Endodermal cell (in vitro differentiated cells): ENCODE results near the gene RASSF7. TPM values are rescaled to one million over a fixed set of nuclear protein-coding genes. Genes with fewer than 3 reads are reported as not detected.

Experiments
- DNase-seq: peaks from one replicate; pipeline ENCODE4 v3.0.0-alpha.2; 2017
- H3K27ac ChIP-seq: 2 replicates; pipeline ENCODE4 v1.5.1; 2013; ENCODE audit warnings: mild to moderate bottlenecking, low read depth, low read length, moderate library complexity
- H3K27me3 ChIP-seq: 2 replicates; pipeline ENCODE4 v1.6.1; 2013; ENCODE audit warnings: mild to moderate bottlenecking, low read length, moderate library complexity; ENCODE audit not compliant: insufficient read depth, control insufficient read depth, poor library complexity, severe bottlenecking
- H3K36me3 ChIP-seq: 2 replicates; pipeline ENCODE4 v1.7.0; 2013; ENCODE audit warnings: mild to moderate bottlenecking, low read length, moderate library complexity; ENCODE audit not compliant: control insufficient read depth, insufficient read depth
- H3K4me1 ChIP-seq: one replicate; pipeline ENCODE4 v1.7.0; 2013; ENCODE audit warnings: low read length; ENCODE audit not compliant: control insufficient read depth, insufficient read depth
- H3K4me3 ChIP-seq: 2 replicates; pipeline ENCODE4 v1.5.1; 2013; ENCODE audit warnings: mild to moderate bottlenecking, low read length, moderate library complexity
- H3K9ac ChIP-seq: 2 replicates; pipeline ENCODE4 v1.6.1; 2013; ENCODE audit warnings: mild to moderate bottlenecking, low read length, moderate library complexity; ENCODE audit not compliant: poor library complexity, severe bottlenecking; ENCODE audit errors: extremely low read depth
- H3K9me3 ChIP-seq: 2 replicates; pipeline ENCODE4 v1.6.1; 2013; ENCODE audit warnings: mild to moderate bottlenecking, low read length, moderate library complexity; ENCODE audit not compliant: control insufficient read depth
- H3K27ac Mint-ChIP-seq: 2 replicates; pipeline ENCODE4 v1.8.0; 2020; ENCODE audit warnings: mixed read lengths
- H3K27me3 Mint-ChIP-seq: 2 replicates; pipeline ENCODE4 v1.8.0; 2021; ENCODE audit warnings: mild to moderate bottlenecking, mixed read lengths; ENCODE audit not compliant: insufficient read depth
- H3K36me3 Mint-ChIP-seq: 2 replicates; pipeline ENCODE4 v1.8.0; 2020; ENCODE audit warnings: low read depth, mixed read lengths
- H3K4me1 Mint-ChIP-seq: 2 replicates; pipeline ENCODE4 v1.8.0; 2020; ENCODE audit warnings: mixed read lengths
- H3K4me3 Mint-ChIP-seq: 2 replicates; pipeline ENCODE4 v1.8.0; 2020; ENCODE audit warnings: mild to moderate bottlenecking, moderate library complexity, mixed read lengths
- H3K9me3 Mint-ChIP-seq: 2 replicates; pipeline ENCODE4 v1.8.0; 2020; ENCODE audit warnings: mild to moderate bottlenecking, mixed read lengths
- WGBS, 2 experiments: methylation state at CpG; one replicate each; pipeline versions ENCODE4 v1.1.5 to v1.1.7; 2013; ENCODE audit warnings: missing lambda C conversion rate in 2 of 2, mixed read lengths in 1 of 2; ENCODE audit not compliant: insufficient coverage in 1 of 2, insufficient read length in 1 of 2; 5-methylcytosine and 5-hydroxymethylcytosine counted together
- total RNA-seq, 2 donors: library from RNA; stranded (reverse); fragmentation: NEBNext Ultra II Directional in 1 of 2; extraction: Animal tissue kit (Norgen Biotek cat#: 25700) in 1 of 2; gene quantifications; 2 replicates in 1 of 2; 3 replicates in 1 of 2; pipeline ENCODE4 v1.2.1, GENCODE V29; 2021
- TF ChIP-seq, protein P1 (sequence below): fragments of 200-600 bp; sonication (generic); conservative IDR thresholded peaks from 2 replicates; pipeline ENCODE4 v1.5.0; 2021; ENCODE audit warnings: antibody characterized with exemption, mild to moderate bottlenecking

RASSF7 gene
- total RNA-seq, 2 donors from 2014 or later, result 34.2 to 36.3 TPM

DNA sequence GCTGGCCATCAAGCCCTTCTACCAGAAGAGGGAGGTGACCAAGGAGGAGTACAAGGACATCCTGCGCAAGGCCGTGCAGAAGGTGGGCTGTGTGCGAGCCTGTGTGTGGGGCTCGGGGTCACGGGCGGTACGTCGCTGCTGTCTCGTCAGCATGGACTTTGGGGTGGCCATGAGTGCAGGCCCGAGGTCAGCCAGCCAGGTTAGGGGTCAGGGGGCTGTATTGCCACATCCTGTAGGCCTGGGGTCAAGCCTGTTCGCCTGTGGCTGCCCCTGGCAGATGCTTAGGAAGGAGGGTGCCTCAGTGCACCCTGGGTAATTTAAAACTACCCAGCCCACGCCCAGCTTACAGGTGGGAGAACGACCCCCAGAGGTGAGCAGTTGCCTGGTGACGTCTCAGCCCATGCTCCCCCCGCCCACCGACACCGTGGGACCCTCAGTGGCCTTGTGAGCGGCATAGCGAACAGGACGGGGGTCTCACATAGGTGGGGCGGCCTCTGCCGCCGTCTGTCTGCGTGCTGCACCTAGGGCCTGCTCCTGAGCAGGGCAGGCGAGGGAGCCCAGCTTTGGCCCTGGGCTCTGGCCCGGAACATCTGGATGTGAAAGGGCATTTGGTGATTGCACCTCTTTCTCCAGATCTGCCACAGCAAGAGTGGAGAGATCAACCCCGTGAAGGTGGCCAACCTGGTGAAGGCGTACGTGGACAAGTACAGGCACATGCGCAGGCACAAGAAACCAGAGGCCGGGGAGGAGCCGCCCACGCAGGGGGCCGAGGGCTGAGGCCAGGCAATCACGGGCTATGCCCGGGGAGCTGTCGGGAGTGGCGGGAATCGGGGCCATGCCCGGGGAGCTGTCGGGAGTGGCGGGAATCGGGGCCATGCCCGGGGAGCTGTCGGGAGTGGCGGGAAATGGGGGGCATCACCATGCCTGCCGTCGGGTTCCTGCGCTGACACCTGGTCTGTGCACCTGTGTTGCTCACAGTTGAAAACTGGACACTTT, 50.5 kb downstream of the RASSF7 start:
- Histone ChIP-seq H3K4me3 (no peak overlapping the region), H3K4me1 (no peaks in the 10 kb centered on the region), H3K27ac (no peak overlapping the region), H3K27me3 (no peaks in the 10 kb centered on the region), H3K36me3 (peaks cover 53% of the 10 kb centered on the region), H3K9ac (no peak overlapping the region), H3K9me3 (no peaks in the 10 kb centered on the region)
- Mint-ChIP-seq H3K4me3 (no peak overlapping the region), H3K4me1 (no peaks in the 10 kb centered on the region), H3K27ac (no peak overlapping the region), H3K9me3 (no peaks in the 10 kb centered on the region), H3K27me3 (no peaks in the 10 kb centered on the region), H3K36me3 (peaks cover 32% of the 10 kb centered on the region)
- WGBS, 2 experiments, result 96 to 98% methylated on average over 31 to 49 of the region's 49 CpGs
- no peak for DNase-seq
- TF ChIP-seq, protein P1, sequence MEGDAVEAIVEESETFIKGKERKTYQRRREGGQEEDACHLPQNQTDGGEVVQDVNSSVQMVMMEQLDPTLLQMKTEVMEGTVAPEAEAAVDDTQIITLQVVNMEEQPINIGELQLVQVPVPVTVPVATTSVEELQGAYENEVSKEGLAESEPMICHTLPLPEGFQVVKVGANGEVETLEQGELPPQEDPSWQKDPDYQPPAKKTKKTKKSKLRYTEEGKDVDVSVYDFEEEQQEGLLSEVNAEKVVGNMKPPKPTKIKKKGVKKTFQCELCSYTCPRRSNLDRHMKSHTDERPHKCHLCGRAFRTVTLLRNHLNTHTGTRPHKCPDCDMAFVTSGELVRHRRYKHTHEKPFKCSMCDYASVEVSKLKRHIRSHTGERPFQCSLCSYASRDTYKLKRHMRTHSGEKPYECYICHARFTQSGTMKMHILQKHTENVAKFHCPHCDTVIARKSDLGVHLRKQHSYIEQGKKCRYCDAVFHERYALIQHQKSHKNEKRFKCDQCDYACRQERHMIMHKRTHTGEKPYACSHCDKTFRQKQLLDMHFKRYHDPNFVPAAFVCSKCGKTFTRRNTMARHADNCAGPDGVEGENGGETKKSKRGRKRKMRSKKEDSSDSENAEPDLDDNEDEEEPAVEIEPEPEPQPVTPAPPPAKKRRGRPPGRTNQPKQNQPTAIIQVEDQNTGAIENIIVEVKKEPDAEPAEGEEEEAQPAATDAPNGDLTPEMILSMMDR, result no peak

DNA sequence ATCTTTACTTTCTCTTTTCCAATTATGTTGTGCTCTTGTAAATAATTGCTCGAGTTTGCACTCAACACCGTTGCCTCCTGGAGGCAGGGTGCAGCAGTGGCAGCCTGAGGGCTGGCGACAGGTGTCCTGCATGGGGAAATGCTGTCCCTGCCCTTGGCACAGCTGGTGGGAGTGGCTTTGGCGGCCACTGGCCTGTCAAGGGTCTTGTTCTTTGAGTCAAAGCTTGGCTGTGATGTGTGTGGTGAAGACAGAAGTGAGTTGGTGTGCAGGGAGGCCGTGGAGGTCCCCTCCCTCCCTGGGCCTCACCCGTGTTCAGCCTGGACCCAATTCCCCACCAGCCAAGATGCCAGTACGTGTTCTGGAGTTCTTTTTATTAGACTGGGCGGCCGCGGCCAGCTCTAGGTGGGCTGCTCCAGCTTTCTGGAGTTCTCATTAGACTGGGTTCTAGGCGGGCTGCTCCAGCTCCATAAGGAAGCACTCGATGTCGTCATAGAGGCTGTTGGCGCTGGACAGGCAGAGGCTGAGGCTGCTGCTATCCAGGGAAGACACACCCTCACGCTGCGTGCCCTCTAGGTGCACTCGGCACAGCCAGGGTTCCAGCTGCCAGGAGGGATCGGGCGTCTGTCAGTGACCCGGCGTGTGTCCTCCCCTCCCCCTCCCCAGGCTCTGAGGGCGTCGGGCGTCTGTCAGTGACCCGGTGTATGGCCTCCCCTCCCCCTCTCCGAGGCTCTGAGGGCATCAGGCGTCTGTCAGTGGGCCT, 51.6 kb downstream of the RASSF7 start:
- WGBS, 2 experiments, result 90 to 91% methylated on average over 14 to 27 of the region's 27 CpGs
- Histone ChIP-seq H3K36me3 (peaks cover 43% of the 10 kb centered on the region), H3K27me3 (no peaks in the 10 kb centered on the region), H3K9me3 (no peaks in the 10 kb centered on the region), H3K27ac (no peak overlapping the region), H3K4me1 (no peaks in the 10 kb centered on the region), H3K9ac (no peak overlapping the region), H3K4me3 (no peak overlapping the region)
- TF ChIP-seq, protein P1, result peak; percentile 67
- peaks cover 22% of the 10 kb centered on the region for H3K36me3 Mint-ChIP-seq
- no peaks in the 10 kb centered on the region for H3K4me1 Mint-ChIP-seq
- no peaks in the 10 kb centered on the region for H3K27me3 Mint-ChIP-seq
- H3K27ac Mint-ChIP-seq, result peak overlapping the region; percentile 18
- no peaks in the 10 kb centered on the region for H3K9me3 Mint-ChIP-seq
- no peak overlapping the region for H3K4me3 Mint-ChIP-seq
- DNase-seq, result peak; percentile 86

DNA sequence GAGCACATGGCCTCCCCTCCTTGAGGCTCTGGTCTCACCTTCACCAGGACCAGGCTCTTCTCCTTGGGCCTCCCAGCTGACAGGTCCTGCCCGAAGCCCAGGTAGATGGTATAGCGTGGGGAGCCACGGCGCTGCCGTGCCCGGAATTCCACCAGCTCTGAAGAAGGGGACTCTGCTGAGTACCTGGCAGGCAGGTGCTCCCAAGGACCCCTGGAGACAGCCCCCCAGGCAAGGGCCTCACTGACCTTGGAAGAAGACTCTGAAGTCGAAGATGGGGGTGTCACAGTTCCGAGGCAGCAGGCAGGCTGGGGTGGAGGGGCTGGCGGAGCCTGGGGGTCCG, 52.2 kb downstream of the RASSF7 start:
- Histone ChIP-seq H3K27ac (no peak overlapping the region), H3K4me3 (no peak overlapping the region), H3K36me3 (peaks cover 40% of the 10 kb centered on the region), H3K9ac (no peak overlapping the region), H3K9me3 (no peaks in the 10 kb centered on the region), H3K4me1 (no peaks in the 10 kb centered on the region), H3K27me3 (no peaks in the 10 kb centered on the region)
- Mint-ChIP-seq H3K9me3 (no peaks in the 10 kb centered on the region), H3K4me3 (no peak overlapping the region), H3K27me3 (no peaks in the 10 kb centered on the region), H3K36me3 (peaks cover 19% of the 10 kb centered on the region), H3K4me1 (no peaks in the 10 kb centered on the region), H3K27ac (no peak overlapping the region)
- 97 to 98% methylated on average over 6 to 10 of the region's 10 CpGs for WGBS, 2 experiments
- no peak for DNase-seq
- TF ChIP-seq, protein P1, result no peak
